ENCODE data around the gene ATPAF1. TPM values are rescaled to one million over a fixed set of nuclear protein-coding genes. Genes with fewer than 3 reads are reported as not detected.

Gene ATPAF1
- total and polyA plus RNA-seq, 9 of the 15 experiments (the other 6 are each of a cell fraction or from before 2014, with no cell fraction given), result 6.3 to 56.2 (median 27.4) TPM

DNA sequence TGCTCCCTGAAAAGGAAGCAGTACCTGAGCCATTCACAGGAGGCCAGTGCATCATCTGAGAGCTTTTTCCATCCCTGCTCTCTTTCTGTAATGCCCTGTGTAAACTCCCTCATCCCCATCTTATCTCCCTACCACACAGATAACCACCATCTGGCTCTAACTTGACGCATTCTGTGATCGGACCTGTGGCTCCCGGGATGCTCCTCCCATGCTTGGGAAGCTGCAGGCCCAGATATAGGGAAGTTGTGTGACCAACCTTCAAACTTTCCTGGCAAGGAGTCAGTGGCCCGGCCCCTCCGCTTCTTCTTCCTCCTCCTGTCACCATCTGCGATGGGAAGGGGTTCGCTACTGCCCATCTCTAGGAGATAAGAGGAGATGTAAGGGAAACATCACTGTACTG is 85.2 kb downstream of the ATPAF1 start (continued):
- TF ChIP-seq SP2 (IDR thresholded peaks at IDR 0.05; ENCODE audit: extremely low read depth, low read depth, low read length, poor library complexity, severe bottlenecking) (no peak), ZNF707 (CRISPR knock-in tag; conservative IDR thresholded peaks at IDR 0.05) (no peak), MYNN (IDR thresholded peaks at IDR 0.05) (0 out of 2 replicates have a peak, but pooled peaks have one; percentile 33), MYNN (CRISPR knock-in tag; IDR thresholded peaks at IDR 0.05) (no peak), DEAF1 (CRISPR knock-in tag; IDR thresholded peaks at IDR 0.05) (no peak)
- TF ChIP-seq, protein P1, sequence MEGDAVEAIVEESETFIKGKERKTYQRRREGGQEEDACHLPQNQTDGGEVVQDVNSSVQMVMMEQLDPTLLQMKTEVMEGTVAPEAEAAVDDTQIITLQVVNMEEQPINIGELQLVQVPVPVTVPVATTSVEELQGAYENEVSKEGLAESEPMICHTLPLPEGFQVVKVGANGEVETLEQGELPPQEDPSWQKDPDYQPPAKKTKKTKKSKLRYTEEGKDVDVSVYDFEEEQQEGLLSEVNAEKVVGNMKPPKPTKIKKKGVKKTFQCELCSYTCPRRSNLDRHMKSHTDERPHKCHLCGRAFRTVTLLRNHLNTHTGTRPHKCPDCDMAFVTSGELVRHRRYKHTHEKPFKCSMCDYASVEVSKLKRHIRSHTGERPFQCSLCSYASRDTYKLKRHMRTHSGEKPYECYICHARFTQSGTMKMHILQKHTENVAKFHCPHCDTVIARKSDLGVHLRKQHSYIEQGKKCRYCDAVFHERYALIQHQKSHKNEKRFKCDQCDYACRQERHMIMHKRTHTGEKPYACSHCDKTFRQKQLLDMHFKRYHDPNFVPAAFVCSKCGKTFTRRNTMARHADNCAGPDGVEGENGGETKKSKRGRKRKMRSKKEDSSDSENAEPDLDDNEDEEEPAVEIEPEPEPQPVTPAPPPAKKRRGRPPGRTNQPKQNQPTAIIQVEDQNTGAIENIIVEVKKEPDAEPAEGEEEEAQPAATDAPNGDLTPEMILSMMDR (IDR thresholded peaks at IDR 0.05 in 2 of 3, conservative IDR thresholded peaks at IDR 0.05 in 1 of 3; ENCODE audit: insufficient read depth in 2 of 3, low read depth in 1 of 3, low read length in 3 of 3), result no peak
- TF ChIP-seq, protein P2, sequence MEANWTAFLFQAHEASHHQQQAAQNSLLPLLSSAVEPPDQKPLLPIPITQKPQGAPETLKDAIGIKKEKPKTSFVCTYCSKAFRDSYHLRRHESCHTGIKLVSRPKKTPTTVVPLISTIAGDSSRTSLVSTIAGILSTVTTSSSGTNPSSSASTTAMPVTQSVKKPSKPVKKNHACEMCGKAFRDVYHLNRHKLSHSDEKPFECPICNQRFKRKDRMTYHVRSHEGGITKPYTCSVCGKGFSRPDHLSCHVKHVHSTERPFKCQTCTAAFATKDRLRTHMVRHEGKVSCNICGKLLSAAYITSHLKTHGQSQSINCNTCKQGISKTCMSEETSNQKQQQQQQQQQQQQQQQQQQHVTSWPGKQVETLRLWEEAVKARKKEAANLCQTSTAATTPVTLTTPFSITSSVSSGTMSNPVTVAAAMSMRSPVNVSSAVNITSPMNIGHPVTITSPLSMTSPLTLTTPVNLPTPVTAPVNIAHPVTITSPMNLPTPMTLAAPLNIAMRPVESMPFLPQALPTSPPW (CRISPR knock-in tag; IDR thresholded peaks at IDR 0.05), result 0 out of 2 replicates have a peak, but pooled peaks have one; percentile 24

Other genes starting within 250 kb of the ATPAF1 start
- gene DMBX1, start 178.5 kb downstream of the ATPAF1 start, total RNA-seq (2014; rRNA removed), result 0.86 and 1.2 TPM in 2 replicates
- gene DMBX1, start 178.5 kb downstream of the ATPAF1 start, total RNA-seq (2014; rRNA removed; fragmentation: Illumina TruSeq; extraction: Trizol), result 0.55 and 0.64 TPM in 2 replicates
- gene DMBX1, start 178.5 kb downstream of the ATPAF1 start, total RNA-seq (2015; rRNA removed; fragmentation: Illumina TruSeq; extraction: Trizol), result 0.79 and 1.0 TPM in 2 replicates
- 2.5 and 3.8 TPM in 2 replicates for gene DMBX1, start 178.5 kb downstream of the ATPAF1 start, total RNA-seq (2021)
- 4.3 and 10.7 TPM in 2 replicates for gene DMBX1, start 178.5 kb downstream of the ATPAF1 start, polyA plus RNA-seq (2011; rRNA removed)
- gene DMBX1, start 178.5 kb downstream of the ATPAF1 start, polyA plus RNA-seq (2014; fragmentation: Illumina TruSeq; extraction: Trizol), result 1.6 and 2.4 TPM in 2 replicates
- under 1 TPM; 0.25 to 0.37 TPM for gene DMBX1, start 178.5 kb downstream of the ATPAF1 start, polyA plus RNA-seq (2014; fragmentation: Nextera tagmentation; extraction: Ambion mirVana)
- 2.3 and 3.4 TPM in 2 replicates for gene DMBX1, start 178.5 kb downstream of the ATPAF1 start, polyA plus RNA-seq (2014; rRNA removed)
- not detected in 2 replicates for gene KNCN, start 116.7 kb downstream of the ATPAF1 start, total RNA-seq (2014; rRNA removed)
- not detected in 2 replicates for gene KNCN, start 116.7 kb downstream of the ATPAF1 start, total RNA-seq (2014; rRNA removed; fragmentation: Illumina TruSeq; extraction: Trizol)
- gene KNCN, start 116.7 kb downstream of the ATPAF1 start, total RNA-seq (2015; rRNA removed; fragmentation: Illumina TruSeq; extraction: Trizol), result not detected in 2 replicates
- gene KNCN, start 116.7 kb downstream of the ATPAF1 start, total RNA-seq (2021), result not detected in 2 replicates
- not detected in 2 replicates for gene KNCN, start 116.7 kb downstream of the ATPAF1 start, polyA plus RNA-seq (2011; rRNA removed)
- gene KNCN, start 116.7 kb downstream of the ATPAF1 start, polyA plus RNA-seq (2014; fragmentation: Illumina TruSeq; extraction: Trizol), result not detected in 2 replicates
- gene KNCN, start 116.7 kb downstream of the ATPAF1 start, polyA plus RNA-seq (2014; fragmentation: Nextera tagmentation; extraction: Ambion mirVana), result not detected
- gene KNCN, start 116.7 kb downstream of the ATPAF1 start, polyA plus RNA-seq (2014; rRNA removed), result not detected in 2 replicates
- gene MKNK1, start 64.1 kb downstream of the ATPAF1 start, total RNA-seq (2014; rRNA removed), result 27.7 and 33.3 TPM in 2 replicates
- gene MKNK1, start 64.1 kb downstream of the ATPAF1 start, total RNA-seq (2014; rRNA removed; fragmentation: Illumina TruSeq; extraction: Trizol), result 43.7 and 49.4 TPM in 2 replicates
- gene MKNK1, start 64.1 kb downstream of the ATPAF1 start, total RNA-seq (2015; rRNA removed; fragmentation: Illumina TruSeq; extraction: Trizol), result 33.7 and 42.9 TPM in 2 replicates
- gene MKNK1, start 64.1 kb downstream of the ATPAF1 start, total RNA-seq (2021), result 36.5 and 41.7 TPM in 2 replicates
- gene MKNK1, start 64.1 kb downstream of the ATPAF1 start, polyA plus RNA-seq (2011; rRNA removed), result 45.0 and 45.8 TPM in 2 replicates
- 40.4 and 42.1 TPM in 2 replicates for gene MKNK1, start 64.1 kb downstream of the ATPAF1 start, polyA plus RNA-seq (2014; fragmentation: Illumina TruSeq; extraction: Trizol)
- 10 to 100 TPM; 44.7 to 46.0 TPM for gene MKNK1, start 64.1 kb downstream of the ATPAF1 start, polyA plus RNA-seq (2014; fragmentation: Nextera tagmentation; extraction: Ambion mirVana)
- gene MKNK1, start 64.1 kb downstream of the ATPAF1 start, polyA plus RNA-seq (2014; rRNA removed), result 50.8 and 51.3 TPM in 2 replicates
- 3.6 and 3.7 TPM in 2 replicates for gene MOB3C, start 51.6 kb downstream of the ATPAF1 start, total RNA-seq (2014; rRNA removed)
- 3.5 and 3.9 TPM in 2 replicates for gene MOB3C, start 51.6 kb downstream of the ATPAF1 start, total RNA-seq (2014; rRNA removed; fragmentation: Illumina TruSeq; extraction: Trizol)
- 3.5 and 3.6 TPM in 2 replicates for gene MOB3C, start 51.6 kb downstream of the ATPAF1 start, total RNA-seq (2015; rRNA removed; fragmentation: Illumina TruSeq; extraction: Trizol)
- 5.1 and 5.2 TPM in 2 replicates for gene MOB3C, start 51.6 kb downstream of the ATPAF1 start, total RNA-seq (2021)
- 6.2 and 7.5 TPM in 2 replicates for gene MOB3C, start 51.6 kb downstream of the ATPAF1 start, polyA plus RNA-seq (2011; rRNA removed)
- 4.4 and 4.9 TPM in 2 replicates for gene MOB3C, start 51.6 kb downstream of the ATPAF1 start, polyA plus RNA-seq (2014; fragmentation: Illumina TruSeq; extraction: Trizol)
- 1 to 10 TPM; 1.0 to 1.1 TPM for gene MOB3C, start 51.6 kb downstream of the ATPAF1 start, polyA plus RNA-seq (2014; fragmentation: Nextera tagmentation; extraction: Ambion mirVana)
- gene MOB3C, start 51.6 kb downstream of the ATPAF1 start, polyA plus RNA-seq (2014; rRNA removed), result 3.4 and 4.1 TPM in 2 replicates
- not detected in 2 replicates for gene TEX38, start 3.5 kb upstream of the ATPAF1 start, total RNA-seq (2014; rRNA removed)
- gene TEX38, start 3.5 kb upstream of the ATPAF1 start, total RNA-seq (2014; rRNA removed; fragmentation: Illumina TruSeq; extraction: Trizol), result not detected in 2 replicates
- gene TEX38, start 3.5 kb upstream of the ATPAF1 start, total RNA-seq (2015; rRNA removed; fragmentation: Illumina TruSeq; extraction: Trizol), result not detected in 2 replicates
- not detected in 2 replicates for gene TEX38, start 3.5 kb upstream of the ATPAF1 start, total RNA-seq (2021)
- not detected in 2 replicates for gene TEX38, start 3.5 kb upstream of the ATPAF1 start, polyA plus RNA-seq (2011; rRNA removed)
- gene TEX38, start 3.5 kb upstream of the ATPAF1 start, polyA plus RNA-seq (2014; fragmentation: Illumina TruSeq; extraction: Trizol), result not detected in 2 replicates
- not detected for gene TEX38, start 3.5 kb upstream of the ATPAF1 start, polyA plus RNA-seq (2014; fragmentation: Nextera tagmentation; extraction: Ambion mirVana)
- not detected in 2 replicates for gene TEX38, start 3.5 kb upstream of the ATPAF1 start, polyA plus RNA-seq (2014; rRNA removed)
- gene EFCAB14, start 50.8 kb upstream of the ATPAF1 start, total RNA-seq (2014; rRNA removed), result 27.6 and 30.3 TPM in 2 replicates
- gene EFCAB14, start 50.8 kb upstream of the ATPAF1 start, total RNA-seq (2014; rRNA removed; fragmentation: Illumina TruSeq; extraction: Trizol), result 39.7 and 42.8 TPM in 2 replicates
- gene EFCAB14, start 50.8 kb upstream of the ATPAF1 start, total RNA-seq (2015; rRNA removed; fragmentation: Illumina TruSeq; extraction: Trizol), result 44.4 and 48.1 TPM in 2 replicates
- 36.4 and 37.3 TPM in 2 replicates for gene EFCAB14, start 50.8 kb upstream of the ATPAF1 start, total RNA-seq (2021)
- gene EFCAB14, start 50.8 kb upstream of the ATPAF1 start, polyA plus RNA-seq (2011; rRNA removed), result 39.9 and 40.2 TPM in 2 replicates
- 39.5 and 49.0 TPM in 2 replicates for gene EFCAB14, start 50.8 kb upstream of the ATPAF1 start, polyA plus RNA-seq (2014; fragmentation: Illumina TruSeq; extraction: Trizol)
- gene EFCAB14, start 50.8 kb upstream of the ATPAF1 start, polyA plus RNA-seq (2014; fragmentation: Nextera tagmentation; extraction: Ambion mirVana), result 1 to 10 TPM; 7.3 to 9.4 TPM
- gene EFCAB14, start 50.8 kb upstream of the ATPAF1 start, polyA plus RNA-seq (2014; rRNA removed), result 24.9 and 28.0 TPM in 2 replicates
- gene CYP4B1, start 130.7 kb upstream of the ATPAF1 start, total RNA-seq (2014; rRNA removed), result not detected in 2 replicates
- gene CYP4B1, start 130.7 kb upstream of the ATPAF1 start, total RNA-seq (2014; rRNA removed; fragmentation: Illumina TruSeq; extraction: Trizol), result not detected in 2 replicates
- not detected in 2 replicates for gene CYP4B1, start 130.7 kb upstream of the ATPAF1 start, total RNA-seq (2015; rRNA removed; fragmentation: Illumina TruSeq; extraction: Trizol)
- gene CYP4B1, start 130.7 kb upstream of the ATPAF1 start, total RNA-seq (2021), result 0.56 and 0.69 TPM in 2 replicates
- gene CYP4B1, start 130.7 kb upstream of the ATPAF1 start, polyA plus RNA-seq (2011; rRNA removed), result not detected in 2 replicates
- not detected in 2 replicates for gene CYP4B1, start 130.7 kb upstream of the ATPAF1 start, polyA plus RNA-seq (2014; fragmentation: Illumina TruSeq; extraction: Trizol)
- gene CYP4B1, start 130.7 kb upstream of the ATPAF1 start, polyA plus RNA-seq (2014; fragmentation: Nextera tagmentation; extraction: Ambion mirVana), result not detected
- gene CYP4B1, start 130.7 kb upstream of the ATPAF1 start, polyA plus RNA-seq (2014; rRNA removed), result not detected in 2 replicates

All from K562 (cell line).